MCF 10A (cell line): ENCODE measurements around the gene MEP1B. TPM values are rescaled to one million over a fixed set of nuclear protein-coding genes. Genes with fewer than 3 reads are reported as not detected.
"Not testable (repeated sequence)": the region's sequence is repeated elsewhere in the genome, so short reads cannot be mapped to it uniquely, and the experiment has no call there.

Experiments used
- BruUV-seq: library from RNA; stranded (reverse); fragments of 400-500 nt; replicated peaks from 2 replicates; lab custom pipeline; 2021; lab: Mats Ljungman, UMichigan
- CTCF ChIA-PET: fragments of 300-600 bp; sonication (Branson Sonifier 250); formaldehyde crosslinking; extraction: SDS; loops from one replicate; lab custom pipeline; 2021; ENCODE audit warnings: antibody characterized with exemption, inconsistent platforms; lab: Yijun Ruan, JAX
- POLR2A ChIA-PET: fragments of 300-600, 350-650 bp; sonication (Branson Sonifier 250); formaldehyde crosslinking; extraction: SDS; loops from one replicate; lab custom pipeline; 2020; ENCODE audit warnings: antibody characterized with exemption, inconsistent platforms; lab: Yijun Ruan, JAX
- DNase-seq: peaks from one replicate; pipeline ENCODE4 v3.0.0-alpha.2; 2018; ENCODE audit not compliant: unreplicated experiment
- H3K27ac Mint-ChIP-seq: one replicate; pipeline ENCODE4 v1.8.0; 2022; ENCODE audit warnings: mild to moderate bottlenecking, low read depth, mixed read lengths; ENCODE audit not compliant: unreplicated experiment
- H3K27me3 Mint-ChIP-seq: one replicate; pipeline ENCODE4 v1.8.0; 2022; ENCODE audit warnings: mixed read lengths; ENCODE audit not compliant: insufficient read depth, unreplicated experiment
- H3K36me3 Mint-ChIP-seq: one replicate; pipeline ENCODE4 v1.8.0; 2022; ENCODE audit warnings: mild to moderate bottlenecking, moderate library complexity, mixed read lengths; ENCODE audit not compliant: insufficient read depth, unreplicated experiment
- H3K4me1 Mint-ChIP-seq: one replicate; pipeline ENCODE4 v1.8.0; 2022; ENCODE audit warnings: mixed read lengths; ENCODE audit not compliant: insufficient read depth, unreplicated experiment
- H3K4me3 Mint-ChIP-seq: one replicate; pipeline ENCODE4 v1.8.0; 2022; ENCODE audit warnings: mild to moderate bottlenecking, moderate library complexity, mixed read lengths; ENCODE audit not compliant: unreplicated experiment
- H3K9me3 Mint-ChIP-seq: one replicate; pipeline ENCODE4 v1.8.0; 2022; ENCODE audit warnings: mixed read lengths; ENCODE audit not compliant: unreplicated experiment
- CTCF ChIP-seq: fragments of 200-600 bp; IDR thresholded peaks from one replicate; pipeline ENCODE4 v1.8.0; 2022; ENCODE audit warnings: antibody characterized with exemption, mild to moderate bottlenecking; ENCODE audit not compliant: unreplicated experiment
- intact Hi-C: fragments of 100-400 bp; cut with micrococcal nuclease; formaldehyde crosslinking; loops from 2 replicates; pipeline ENCODE4 v1.14.1; 2022
- total RNA-seq: library from RNA; stranded (reverse); gene quantifications from 2 replicates; pipeline ENCODE4 v1.2.3, GENCODE V29; 2022

MEP1B gene
- total RNA-seq, 1 experiment from 2014 or later, result not detected

- no TSS peak for BruUV-seq
These were observed 33.0 kb upstream of the MEP1B start for GRCh38 chr18:32156855-32157254.

DNA sequence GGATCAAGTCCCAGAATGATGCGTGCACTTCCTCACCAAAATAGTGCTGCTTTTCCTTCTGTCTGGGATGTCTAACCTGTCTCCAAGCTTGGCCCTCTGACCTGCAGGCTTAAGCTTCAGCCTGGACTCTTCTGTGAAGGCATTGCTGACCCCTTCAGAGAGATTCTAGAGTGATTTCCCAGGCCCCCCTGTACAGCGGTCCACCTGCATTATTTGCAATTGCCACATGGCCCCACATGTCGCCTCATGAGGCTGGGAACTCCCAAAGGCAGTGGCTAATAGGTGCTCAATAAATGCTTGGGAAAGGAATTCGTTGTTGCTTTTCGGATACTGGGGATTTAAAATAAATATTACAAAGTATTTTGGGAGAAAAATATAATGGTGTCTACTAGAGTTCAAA lies 32.3 kb upstream of the MEP1B start:
- ChIA-PET POLR2A (interaction anchor here (0.7 to 2.5 kb wide), 4 partner anchors 9 to 395 kb away, joined by 3 to 10 read pairs (median 8); partner anchors contain the start of gene GAREM1), CTCF (interaction anchor here (0.6 to 10.9 kb wide), 57 partner anchors 10 to 1666 kb away, joined by 3 to 207 read pairs (median 4); partner anchors contain the start of gene GAREM1)
- intact Hi-C loops, result loop anchor here (10.0 kb wide), 1 partner anchor 507 kb away; no protein-coding TSS in a partner anchor
- Mint-ChIP-seq H3K36me3 (no peaks in the 10 kb centered on the region), H3K27ac (no peak overlapping the region), H3K4me3 (no peak overlapping the region), H3K4me1 (peaks cover 4% of the 10 kb centered on the region), H3K9me3 (no peaks in the 10 kb centered on the region), H3K27me3 (no peaks in the 10 kb centered on the region)
- no peak for TF ChIP-seq CTCF
- no peak for DNase-seq
- BruUV-seq, result no TSS peak

More at GRCh38 chr18:32156855-32157254, 33.0 kb upstream of the MEP1B start:
- POLR2A ChIA-PET, result interaction anchor here (2.5 kb wide), 1 partner anchor 313 kb away, joined by 10 read pairs; the partner anchor contains the start of gene GAREM1
- CTCF ChIA-PET, result interaction anchor here (0.6 to 10.9 kb wide), 21 partner anchors 10 to 541 kb away, joined by 3 to 207 read pairs (median 6); partner anchors contain the start of gene GAREM1
- Mint-ChIP-seq H3K4me1 (peaks cover 4% of the 10 kb centered on the region), H3K36me3 (no peaks in the 10 kb centered on the region), H3K4me3 (no peak overlapping the region), H3K27ac (no peak overlapping the region), H3K9me3 (no peaks in the 10 kb centered on the region), H3K27me3 (no peaks in the 10 kb centered on the region)
- DNase-seq, result no peak
- intact Hi-C loops, result loop anchor here (10.0 kb wide), 1 partner anchor 508 kb away; no protein-coding TSS in a partner anchor
- no peak for TF ChIP-seq CTCF

DNA sequence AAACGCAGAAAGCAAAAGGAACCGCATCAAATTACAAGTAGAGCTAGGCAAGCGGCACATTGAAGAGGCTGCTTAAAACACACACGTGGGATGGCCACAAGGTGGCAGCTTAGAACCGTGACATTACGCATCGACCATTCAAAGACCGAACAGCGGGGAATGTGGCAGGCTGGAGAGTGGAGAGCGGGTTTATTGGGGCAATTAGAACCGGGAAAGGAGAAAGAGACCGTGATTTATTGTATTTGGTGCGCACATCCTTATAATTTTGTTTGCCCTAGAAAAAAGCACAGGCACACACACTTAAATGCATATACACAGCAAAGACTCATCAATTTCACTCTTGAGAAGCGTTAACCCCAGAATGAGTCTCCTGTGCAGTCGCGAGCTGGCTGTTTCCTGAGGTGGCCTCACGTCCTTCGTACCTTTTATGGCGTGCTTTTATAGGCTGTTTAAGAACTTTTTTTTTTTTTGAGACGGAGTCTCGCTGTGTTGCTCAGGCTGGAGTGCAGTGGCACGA lies 31.7 kb upstream of the MEP1B start:
- peaks cover 4% of the 10 kb centered on the region for H3K4me1 Mint-ChIP-seq
- H3K4me3 Mint-ChIP-seq, result no peak overlapping the region
- no TSS peak for BruUV-seq
- ChIA-PET CTCF (interaction anchor here (0.6 to 10.9 kb wide), 60 partner anchors 9 to 1665 kb away, joined by 3 to 207 read pairs (median 4); partner anchors contain the start of gene GAREM1), POLR2A (interaction anchor here (0.7 to 2.5 kb wide), 4 partner anchors 8 to 394 kb away, joined by 3 to 10 read pairs (median 8); partner anchors contain the start of gene GAREM1)
- intact Hi-C loops, result loop anchor here (1.0 to 10.0 kb wide), 4 partner anchors 113 to 507 kb away; no protein-coding TSS in a partner anchor
- no peak overlapping the region for H3K27ac Mint-ChIP-seq
- H3K36me3 Mint-ChIP-seq, result no peaks in the 10 kb centered on the region
- no peaks in the 10 kb centered on the region for H3K9me3 Mint-ChIP-seq
- peak; percentile 92 for DNase-seq
- no peaks in the 10 kb centered on the region for H3K27me3 Mint-ChIP-seq
- peak; percentile 76 for TF ChIP-seq CTCF

DNA sequence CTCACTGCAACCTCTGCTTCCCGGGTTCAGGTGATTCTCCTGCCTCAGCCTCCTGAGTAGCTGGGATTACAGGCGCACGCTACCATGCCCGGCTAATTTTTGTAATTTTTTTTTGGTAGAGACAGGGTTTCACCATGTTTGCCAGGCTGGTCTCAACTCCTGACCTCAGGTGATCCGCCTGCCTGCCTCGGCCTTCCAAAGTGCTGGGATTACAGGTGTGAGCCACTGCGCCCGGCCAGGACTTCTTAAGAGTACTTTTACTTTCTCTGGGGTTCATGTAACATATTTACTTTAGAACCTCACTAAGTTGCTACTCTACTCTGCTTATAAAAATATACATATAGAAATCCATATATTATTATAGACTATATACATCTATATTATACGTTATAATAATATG lies 31.2 kb upstream of the MEP1B start:
- H3K27me3 Mint-ChIP-seq, result not testable (repeated sequence)
- intact Hi-C loops, result loop anchor here (1.0 to 10.0 kb wide), 4 partner anchors 112 to 506 kb away; no protein-coding TSS in a partner anchor

More for the DNA sequence above, 31.2 kb upstream of the MEP1B start:
- not testable (repeated sequence) for H3K4me3 Mint-ChIP-seq, BruUV-seq, DNase-seq, H3K4me1 Mint-ChIP-seq, H3K9me3 Mint-ChIP-seq, H3K27ac Mint-ChIP-seq, H3K36me3 Mint-ChIP-seq
- CTCF ChIA-PET, result interaction anchor here (0.6 to 10.9 kb wide), 31 partner anchors 9 to 1402 kb away, joined by 3 to 207 read pairs (median 6); partner anchors contain the start of gene GAREM1
- POLR2A ChIA-PET, result interaction anchor here (0.6 to 2.5 kb wide), 4 partner anchors 121 to 393 kb away, joined by 3 to 10 read pairs (median 8); partner anchors contain the start of gene GAREM1
